Brain microvascular endothelial cell (primary cell): Measurements from ENCODE around the gene IST1.

ENCODE experiments used
- DNase-seq: peaks from one replicate; pipeline ENCODE4 v3.0.0-alpha.2; 2020
- H3K27ac ChIP-seq: fragments of 250-450 bp; sonication (Bioruptor Pico); 2 replicates; pipeline ENCODE4 v1.5.1; 2020; ENCODE audit warnings: mild to moderate bottlenecking, moderate library complexity
- H3K27me3 ChIP-seq: fragments of 250-450 bp; sonication (Bioruptor Pico); replicated peaks from 2 replicates; pipeline ENCODE4 v1.5.1; 2020; ENCODE audit warnings: mild to moderate bottlenecking
- H3K36me3 ChIP-seq: fragments of 250-450 bp; sonication (Bioruptor Pico); replicated peaks from 2 replicates; pipeline ENCODE4 v1.5.1; 2020; ENCODE audit warnings: mild to moderate bottlenecking
- H3K4me3 ChIP-seq: 2 replicates; pipeline ENCODE4 v1.5.1; 2011; ENCODE audit warnings: low read depth, mild to moderate bottlenecking, control low read depth, low read length, moderate library complexity
- CTCF ChIP-seq: IDR thresholded peaks from 2 replicates; pipeline ENCODE4 v1.5.1; 2011; ENCODE audit warnings: low read depth, mild to moderate bottlenecking, moderate library complexity, low read length, control low read depth, inconsistent platforms; ENCODE audit errors: missing control alignments
- in situ Hi-C: cut with HindIII; loops from 2 replicates; pipeline ENCODE4 v1.10.0; 2017; ENCODE audit warnings: low sequenced_read_pairs, low pct_ligation_motif_present

The IST1 gene

GRCh38 chr16:71923941-71924690 is 28.8 kb downstream of the IST1 start:
- peaks cover 79% of the 10 kb centered on the region for H3K36me3 ChIP-seq
- in situ Hi-C loops, result no loop called here
- H3K27me3 ChIP-seq, result no peaks in the 10 kb centered on the region
- no peak overlapping the region for H3K27ac ChIP-seq
- H3K4me3 ChIP-seq, result no peak overlapping the region
- DNase-seq, result peak; percentile 46
- TF ChIP-seq CTCF, result no peak

DNA sequence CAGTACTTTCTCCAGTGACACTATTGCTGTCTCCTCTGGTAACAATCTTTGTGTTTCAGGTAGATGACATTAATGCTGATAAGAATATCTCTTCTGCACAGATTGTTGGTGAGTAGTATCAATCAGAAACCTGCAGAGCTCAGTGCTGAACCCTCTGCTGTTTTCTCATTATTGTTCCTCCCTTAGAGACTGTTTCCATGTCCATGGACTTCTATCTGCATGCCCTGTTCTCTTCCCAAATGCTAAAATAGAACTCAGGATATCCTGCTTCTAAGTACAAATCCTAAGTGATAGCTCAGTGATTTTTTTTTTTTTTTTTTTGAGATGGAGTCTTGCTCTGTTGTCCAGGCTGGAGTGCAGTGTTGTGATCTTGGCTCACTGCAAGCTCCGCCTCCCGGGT is 29.4 kb downstream of the IST1 start:
- no peak for TF ChIP-seq CTCF
- in situ Hi-C loops, result no loop called here

DNA sequence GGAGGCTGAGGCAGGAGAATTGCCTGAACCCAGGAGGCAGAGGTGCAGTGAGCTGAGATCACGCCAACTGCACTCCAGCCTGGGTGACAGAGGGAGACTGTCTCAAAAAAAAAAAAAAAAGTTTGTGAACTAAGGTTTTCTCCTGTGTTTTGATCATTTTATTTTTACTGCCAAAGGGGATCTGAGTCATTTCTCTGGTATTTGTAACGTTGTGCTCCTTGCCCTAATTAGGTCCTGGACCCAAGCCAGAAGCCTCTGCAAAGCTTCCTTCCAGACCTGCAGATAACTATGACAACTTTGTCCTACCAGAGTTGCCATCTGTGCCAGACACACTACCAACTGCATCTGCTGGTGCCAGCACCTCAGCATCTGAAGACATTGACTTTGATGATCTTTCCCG is 32.1 kb downstream of the IST1 start:
- Histone ChIP-seq H3K27ac (peak overlapping the region; percentile 31), H3K36me3 (peaks cover 59% of the 10 kb centered on the region), H3K4me3 (no peak overlapping the region), H3K27me3 (no peaks in the 10 kb centered on the region)
- peak; percentile 77 for DNase-seq
- in situ Hi-C loops, result no loop called here
- TF ChIP-seq CTCF, result no peak

More for the DNA sequence above, 29.4 kb downstream of the IST1 start:
- Histone ChIP-seq H3K36me3 (peaks cover 74% of the 10 kb centered on the region), H3K27ac (no peak overlapping the region), H3K4me3 (no peak overlapping the region), H3K27me3 (no peaks in the 10 kb centered on the region)
- DNase-seq, result no peak

- no peak for DNase-seq
- H3K4me3 ChIP-seq, result no peak overlapping the region
- no peak overlapping the region for H3K27ac ChIP-seq
- TF ChIP-seq CTCF, result no peak
- H3K27me3 ChIP-seq, result no peaks in the 10 kb centered on the region
- H3K36me3 ChIP-seq, result peaks cover 56% of the 10 kb centered on the region
- in situ Hi-C loops, result no loop called here
Observed at GRCh38 chr16:71927787-71928186, 32.5 kb downstream of the IST1 start.

GRCh38 chr16:71929048-71929447 is 33.7 kb downstream of the IST1 start:
- no peak for TF ChIP-seq CTCF
- Histone ChIP-seq H3K4me3 (no peak overlapping the region), H3K36me3 (peaks cover 45% of the 10 kb centered on the region), H3K27me3 (no peaks in the 10 kb centered on the region), H3K27ac (peak overlapping the region; percentile 29)
- DNase-seq, result peak; percentile 67
- in situ Hi-C loops, result no loop called here
